ENCODE data around the gene TSGA10IP. TPM values are rescaled to one million over a fixed set of nuclear protein-coding genes. Genes with fewer than 3 reads are reported as not detected.

Gene TSGA10IP
- not detected for polyA plus RNA-seq (2012; ENCODE audit: insufficient read depth, insufficient read length, low read depth)

DNA sequence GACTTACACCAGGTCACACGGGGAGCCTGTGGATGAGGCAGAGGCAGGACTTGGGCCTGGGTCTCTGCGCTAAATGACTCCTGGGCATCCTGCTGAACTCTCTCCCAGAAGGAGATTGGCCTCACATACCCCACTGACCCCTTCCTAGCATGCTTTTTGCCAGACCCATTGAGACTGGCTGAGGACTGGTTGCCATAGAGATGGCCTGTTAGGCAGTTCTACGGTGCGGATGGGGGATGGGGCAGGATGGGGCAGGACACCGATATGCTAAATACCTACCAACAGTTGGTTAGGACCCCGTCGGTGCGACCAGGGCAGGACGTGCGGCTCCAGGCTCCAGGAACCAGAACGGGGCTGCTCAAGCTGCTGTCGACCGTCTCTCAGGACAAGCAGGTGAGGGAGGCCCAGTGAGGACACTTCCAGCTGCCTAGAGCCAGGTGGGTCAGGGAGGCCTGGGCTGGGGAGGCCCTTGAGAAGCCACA lies at the start of gene TSGA10IP:
TSS of gene TSGA10IP (plus strand) at position 51 of the 482 bp plus-strand sequence. CDS start at position 247, 196 bp downstream.
- TF ChIP-seq, protein P1, sequence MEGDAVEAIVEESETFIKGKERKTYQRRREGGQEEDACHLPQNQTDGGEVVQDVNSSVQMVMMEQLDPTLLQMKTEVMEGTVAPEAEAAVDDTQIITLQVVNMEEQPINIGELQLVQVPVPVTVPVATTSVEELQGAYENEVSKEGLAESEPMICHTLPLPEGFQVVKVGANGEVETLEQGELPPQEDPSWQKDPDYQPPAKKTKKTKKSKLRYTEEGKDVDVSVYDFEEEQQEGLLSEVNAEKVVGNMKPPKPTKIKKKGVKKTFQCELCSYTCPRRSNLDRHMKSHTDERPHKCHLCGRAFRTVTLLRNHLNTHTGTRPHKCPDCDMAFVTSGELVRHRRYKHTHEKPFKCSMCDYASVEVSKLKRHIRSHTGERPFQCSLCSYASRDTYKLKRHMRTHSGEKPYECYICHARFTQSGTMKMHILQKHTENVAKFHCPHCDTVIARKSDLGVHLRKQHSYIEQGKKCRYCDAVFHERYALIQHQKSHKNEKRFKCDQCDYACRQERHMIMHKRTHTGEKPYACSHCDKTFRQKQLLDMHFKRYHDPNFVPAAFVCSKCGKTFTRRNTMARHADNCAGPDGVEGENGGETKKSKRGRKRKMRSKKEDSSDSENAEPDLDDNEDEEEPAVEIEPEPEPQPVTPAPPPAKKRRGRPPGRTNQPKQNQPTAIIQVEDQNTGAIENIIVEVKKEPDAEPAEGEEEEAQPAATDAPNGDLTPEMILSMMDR (IDR thresholded peaks at IDR 0.05; ENCODE audit: low read depth, low read length), result no peak
- Histone ChIP-seq H3K4me3 (ENCODE audit: low read depth, low read length) (no peak within 1 kb of the TSS), H3K9me3 (no peaks in the 10 kb centered on the region), H3K27me3 (no peaks in the 10 kb centered on the region), H3K4me1 (no peaks in the 10 kb centered on the region), H3K36me3 (no peaks in the 10 kb centered on the region)
- no peak for DNase-seq

DNA sequence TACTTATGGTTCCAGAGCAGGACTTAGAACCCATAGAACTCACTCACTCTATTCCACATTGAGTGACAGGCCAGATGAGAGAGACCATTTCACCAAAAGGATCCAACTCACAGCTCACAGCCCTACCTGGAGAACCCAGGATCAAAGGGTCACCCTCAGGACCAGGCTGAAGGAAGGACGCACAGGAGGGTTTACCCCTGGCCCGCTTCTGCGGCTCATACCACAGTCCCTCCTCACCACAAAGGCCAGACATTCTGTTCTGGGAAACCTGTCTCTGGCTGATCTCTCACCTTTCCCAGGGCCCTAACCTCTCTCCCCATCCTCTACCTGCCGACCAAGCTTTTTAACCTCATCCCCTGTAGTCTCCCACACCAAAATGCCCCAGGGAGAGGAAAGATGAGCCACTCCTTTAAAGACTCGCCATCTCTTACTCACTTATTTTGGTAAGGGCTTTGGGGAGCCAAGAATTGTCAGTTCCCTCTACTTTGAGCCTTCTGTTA lies 49.7 kb upstream of the TSGA10IP start:
- no peaks in the 10 kb centered on the region; the same call in none of the 2 replicates for H3K4me1 ChIP-seq
- H3K27me3 ChIP-seq, result peaks cover 25% of the 10 kb centered on the region
- DNase-seq, result no peak
- TF ChIP-seq, protein P1 (IDR thresholded peaks at IDR 0.05; ENCODE audit: low read depth, low read length), result no peak
- no peak overlapping the region for H3K4me3 ChIP-seq (ENCODE audit: low read depth, low read length)
- no peaks in the 10 kb centered on the region for H3K36me3 ChIP-seq
- no peaks in the 10 kb centered on the region; the same call in 1 of the 2 replicates for H3K9me3 ChIP-seq

DNA sequence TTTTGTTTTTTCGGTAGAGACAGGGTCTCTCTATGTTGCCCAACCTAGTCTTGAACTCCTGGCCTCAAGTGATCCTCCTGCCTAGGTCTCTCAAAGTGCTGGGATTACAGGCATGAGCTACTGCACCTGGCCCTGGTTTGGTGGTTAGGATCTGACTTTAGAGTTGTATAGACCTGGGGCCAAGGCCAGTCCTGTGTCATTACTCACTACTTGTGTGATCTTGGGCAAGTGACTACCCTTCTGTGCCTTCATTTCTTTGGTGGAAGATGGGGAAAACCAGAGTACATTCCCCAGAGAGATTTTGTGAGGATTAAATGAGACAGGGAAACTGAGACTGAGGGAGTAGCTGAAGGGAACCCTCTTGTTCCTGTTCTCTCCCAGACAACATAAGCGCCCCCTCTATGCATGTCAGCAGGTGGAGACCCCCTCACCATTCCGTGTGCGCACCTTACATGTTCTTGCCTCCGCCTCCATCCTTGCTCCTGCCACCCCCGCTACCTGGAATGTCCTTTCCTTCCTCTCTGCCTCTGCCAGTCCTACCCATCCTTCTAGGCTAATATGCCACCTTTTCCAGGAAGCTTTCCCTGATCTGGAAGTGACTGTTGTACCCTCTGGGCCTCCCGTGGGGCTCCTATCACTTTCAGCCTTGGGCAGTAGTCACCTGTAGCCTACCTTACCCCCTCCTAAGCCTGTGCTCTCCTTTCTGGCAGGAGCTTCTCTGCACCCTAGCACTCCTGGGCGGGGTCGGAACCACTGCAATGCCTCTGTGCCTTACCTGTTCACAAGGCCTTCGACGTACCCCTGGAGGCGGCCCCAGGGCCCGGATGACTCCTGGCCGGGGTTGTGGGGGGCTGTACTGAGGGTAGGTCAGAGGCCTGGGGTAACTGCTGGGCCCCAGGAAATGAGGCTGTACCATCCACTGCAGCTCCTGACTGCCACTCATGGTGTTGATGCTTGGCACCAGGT lies 49.0 kb upstream of the TSGA10IP start:
- no peaks in the 10 kb centered on the region; the same call in 1 of the 2 replicates for H3K9me3 ChIP-seq
- peaks cover 33% of the 10 kb centered on the region for H3K27me3 ChIP-seq
- TF ChIP-seq, protein P1 (IDR thresholded peaks at IDR 0.05; ENCODE audit: low read depth, low read length), result no peak
- H3K4me1 ChIP-seq, result no peaks in the 10 kb centered on the region; the same call in none of the 2 replicates
- DNase-seq, result no peak
- no peaks in the 10 kb centered on the region for H3K36me3 ChIP-seq
- H3K4me3 ChIP-seq (ENCODE audit: low read depth, low read length), result no peak overlapping the region

DNA sequence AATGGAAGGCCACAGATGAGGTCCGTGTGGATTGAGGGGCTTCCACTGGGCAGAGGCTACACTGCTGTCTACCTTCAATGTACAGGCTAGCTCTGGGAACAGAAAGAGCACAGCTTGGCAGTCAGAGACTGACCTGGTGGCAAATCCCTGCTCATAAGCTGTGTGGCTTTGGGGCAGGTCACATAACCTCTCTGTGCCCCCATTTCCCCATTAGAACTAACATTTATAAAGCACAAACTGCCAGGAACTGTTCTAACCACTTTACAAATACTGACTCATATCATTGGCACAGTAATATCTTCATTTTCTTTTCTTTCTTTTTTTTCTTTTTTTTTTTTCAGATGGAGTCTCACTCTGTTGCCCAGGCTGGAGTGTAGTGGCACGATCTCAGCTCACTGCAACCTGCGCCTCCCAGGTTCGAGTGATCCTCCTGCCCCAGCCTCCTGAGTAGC lies 48.2 kb upstream of the TSGA10IP start:
- Histone ChIP-seq H3K36me3 (no peaks in the 10 kb centered on the region), H3K4me3 (ENCODE audit: low read depth, low read length) (no peak overlapping the region), H3K9me3 (no peaks in the 10 kb centered on the region; the same call in 1 of the 2 replicates), H3K27me3 (peaks cover 38% of the 10 kb centered on the region), H3K4me1 (no peaks in the 10 kb centered on the region; the same call in 1 of the 2 replicates)
- TF ChIP-seq, protein P1 (IDR thresholded peaks at IDR 0.05; ENCODE audit: low read depth, low read length), result no peak
- no peak for DNase-seq

DNA sequence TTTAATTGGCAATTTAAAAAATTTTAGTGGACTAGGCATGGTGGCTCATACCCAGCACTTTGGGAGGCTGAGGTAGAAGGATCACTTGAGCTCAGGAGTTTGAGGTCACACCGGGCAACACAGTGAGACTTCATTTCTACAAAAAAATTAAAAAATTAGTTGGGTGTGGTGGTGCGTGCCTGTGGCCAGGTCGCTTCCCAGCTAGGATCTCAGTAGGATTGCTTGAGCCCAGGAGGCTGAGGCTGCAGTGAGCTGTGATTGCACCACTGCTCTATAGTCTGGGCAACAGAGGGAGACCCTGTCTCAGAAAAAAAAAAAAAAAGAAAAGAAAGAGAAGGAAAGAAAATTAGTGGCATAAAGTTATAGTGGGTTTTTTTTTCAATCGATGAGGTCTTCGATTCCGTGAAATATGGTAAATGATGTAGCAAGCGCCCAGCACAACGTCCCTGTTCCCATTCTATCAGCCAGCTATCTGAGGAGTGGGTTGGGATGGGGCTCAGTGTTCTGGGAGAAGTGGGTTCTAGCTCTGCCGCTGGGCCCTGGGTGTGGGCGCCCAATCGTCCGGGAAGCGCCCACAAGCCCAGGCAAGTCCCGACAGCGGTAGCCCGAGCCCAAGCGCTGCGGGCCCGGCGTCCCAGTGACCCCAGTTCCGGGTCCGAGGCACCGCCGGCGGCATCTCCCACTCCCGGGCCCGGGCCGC lies 46.5 kb upstream of the TSGA10IP start:
- DNase-seq, result no peak
- Histone ChIP-seq H3K36me3 (no peaks in the 10 kb centered on the region), H3K4me3 (ENCODE audit: low read depth, low read length) (no peak overlapping the region), H3K4me1 (no peaks in the 10 kb centered on the region; the same call in 1 of the 2 replicates), H3K9me3 (no peaks in the 10 kb centered on the region; the same call in 1 of the 2 replicates), H3K27me3 (peaks cover 55% of the 10 kb centered on the region)
- TF ChIP-seq, protein P1 (IDR thresholded peaks at IDR 0.05; ENCODE audit: low read depth, low read length), result no peak
